ENCODE data around the gene MINDY4.

MINDY4 gene

DNA sequence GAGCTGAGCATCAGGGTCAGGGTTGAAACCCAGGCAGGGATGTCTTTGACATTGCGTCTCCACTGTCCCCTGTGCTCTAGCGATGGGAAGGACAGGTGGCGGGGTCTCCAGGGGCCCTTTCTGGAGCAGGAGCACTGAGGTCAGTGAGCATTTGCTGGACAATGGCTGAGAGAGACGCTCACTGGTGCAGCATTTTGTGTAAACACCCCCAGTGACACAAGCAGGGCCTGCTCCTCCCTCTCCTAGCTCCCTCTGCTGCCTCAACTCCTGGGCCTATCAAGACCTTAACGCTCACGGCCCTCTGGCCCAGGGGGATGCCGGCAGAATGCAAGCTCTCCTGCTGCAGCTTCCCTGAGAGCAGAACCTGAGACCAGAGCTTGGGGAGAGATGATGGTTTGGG, 36.7 kb upstream of the MINDY4 start:
- peaks cover 11% of the 10 kb centered on the region for H3K27me3 Mint-ChIP-seq
- ATAC-seq (ENCODE audit: low read depth) (no peak), DNase-seq (ENCODE audit: low spot score in 2 of 2) (no peak)
- no peak overlapping the region for H3K27ac Mint-ChIP-seq
- H3K4me3 Mint-ChIP-seq, result no peak overlapping the region
- H3K36me3 Mint-ChIP-seq, result no peaks in the 10 kb centered on the region
- no peaks in the 10 kb centered on the region for H3K9me3 Mint-ChIP-seq
- peaks cover 3% of the 10 kb centered on the region for H3K4me1 Mint-ChIP-seq

DNA sequence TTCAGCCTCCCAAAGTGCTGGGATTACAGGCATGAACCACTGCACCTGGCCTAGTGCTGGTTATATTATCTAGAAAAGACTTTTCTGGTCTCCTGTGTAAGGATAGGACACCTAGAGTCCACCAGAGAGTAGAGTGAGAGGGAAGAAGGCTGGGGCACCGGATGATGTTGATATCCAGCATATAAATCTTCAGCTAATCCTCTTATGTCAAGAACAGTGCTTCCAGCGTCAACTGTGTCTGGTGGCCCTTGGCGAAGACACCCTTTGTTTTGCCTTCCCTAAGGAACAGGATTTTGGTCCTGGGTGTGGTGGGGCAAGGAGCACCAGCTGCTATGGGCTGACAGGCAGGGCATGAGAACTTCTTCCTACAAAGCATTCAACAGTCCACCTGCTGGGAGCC, 35.6 kb upstream of the MINDY4 start:
- no peak overlapping the region for H3K4me3 Mint-ChIP-seq

DNA sequence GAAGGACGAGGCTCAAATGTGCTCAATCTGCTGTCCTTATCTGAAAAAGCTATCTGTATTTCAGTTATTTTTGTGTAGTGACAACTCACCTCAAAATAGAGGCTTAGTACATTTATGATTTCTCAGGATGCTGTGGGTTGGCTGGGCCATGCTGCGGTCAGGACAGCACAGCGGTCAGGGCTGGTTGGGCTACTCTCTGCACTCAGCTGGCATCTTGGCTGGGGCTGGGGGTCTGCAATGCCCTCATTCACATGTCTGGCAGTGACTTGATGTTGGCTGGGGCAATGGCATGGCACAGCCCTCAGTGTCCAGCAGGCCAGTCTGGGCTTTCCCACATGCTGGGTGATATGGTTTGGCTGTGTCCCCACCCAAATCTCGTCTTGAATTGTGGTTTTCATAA, 34.9 kb upstream of the MINDY4 start:
- Mint-ChIP-seq H3K36me3 (no peaks in the 10 kb centered on the region), H3K4me1 (peaks cover 5% of the 10 kb centered on the region), H3K9me3 (no peaks in the 10 kb centered on the region), H3K4me3 (no peak overlapping the region), H3K27ac (no peak overlapping the region), H3K27me3 (peaks cover 11% of the 10 kb centered on the region)
- no peak for DNase-seq (ENCODE audit: low spot score in 2 of 2)
- no peak for ATAC-seq (ENCODE audit: low read depth)

More for the DNA sequence above, 35.6 kb upstream of the MINDY4 start:
- Mint-ChIP-seq H3K9me3 (no peaks in the 10 kb centered on the region), H3K27me3 (peaks cover 11% of the 10 kb centered on the region), H3K4me1 (peaks cover 5% of the 10 kb centered on the region), H3K36me3 (no peaks in the 10 kb centered on the region), H3K27ac (no peak overlapping the region)
- no peak for ATAC-seq (ENCODE audit: low read depth)
- DNase-seq (ENCODE audit: low spot score in 2 of 2), result no peak

DNA sequence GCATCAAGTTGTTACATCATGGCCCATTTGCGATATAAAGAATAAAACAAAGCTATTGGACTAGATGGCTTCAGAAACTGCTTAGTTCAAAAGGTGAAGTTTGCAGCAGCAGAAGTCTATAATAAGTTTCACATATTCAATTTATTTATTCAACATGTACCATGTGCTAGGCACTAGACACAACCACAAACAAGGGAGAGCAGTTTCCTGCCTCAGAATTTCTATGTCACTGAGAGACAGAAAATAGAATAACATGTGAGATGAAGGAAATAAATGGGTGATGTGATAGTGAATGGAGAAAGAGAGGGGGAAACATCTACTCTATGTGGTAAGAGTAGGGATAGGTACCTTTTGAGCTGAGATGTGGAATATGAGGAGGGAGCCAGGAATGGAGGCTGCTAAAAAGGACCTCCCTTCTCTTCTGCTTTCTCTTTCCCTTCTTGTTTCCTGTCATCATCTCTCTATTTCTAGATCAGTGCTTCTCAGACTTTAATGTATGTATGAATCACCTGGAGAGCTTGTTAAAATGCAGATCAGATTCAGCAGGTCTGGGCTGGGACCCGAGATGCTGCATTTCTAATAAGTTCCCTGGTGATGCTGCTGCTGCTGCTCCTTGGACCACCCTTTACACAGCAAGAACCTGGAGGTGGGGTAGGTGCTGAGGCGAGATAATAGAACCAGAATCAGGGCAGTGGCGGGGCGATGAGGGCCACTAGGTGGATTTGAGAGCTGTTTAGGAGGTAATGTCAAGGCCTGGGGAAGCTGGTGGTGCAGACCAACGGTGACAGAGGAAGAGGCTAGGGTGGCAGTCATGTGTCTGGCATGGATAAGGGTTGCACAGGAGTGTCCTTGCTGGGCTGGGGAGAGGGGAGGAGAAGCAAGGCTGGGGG, 32.9 kb upstream of the MINDY4 start:
- no peak for DNase-seq (ENCODE audit: low spot score in 2 of 2)
- no peaks in the 10 kb centered on the region for H3K36me3 Mint-ChIP-seq
- H3K4me1 Mint-ChIP-seq, result peaks cover 5% of the 10 kb centered on the region
- no peaks in the 10 kb centered on the region for H3K9me3 Mint-ChIP-seq
- H3K4me3 Mint-ChIP-seq, result no peak overlapping the region
- ATAC-seq (ENCODE audit: low read depth), result no peak
- peaks cover 11% of the 10 kb centered on the region for H3K27me3 Mint-ChIP-seq
- no peak overlapping the region for H3K27ac Mint-ChIP-seq

DNA sequence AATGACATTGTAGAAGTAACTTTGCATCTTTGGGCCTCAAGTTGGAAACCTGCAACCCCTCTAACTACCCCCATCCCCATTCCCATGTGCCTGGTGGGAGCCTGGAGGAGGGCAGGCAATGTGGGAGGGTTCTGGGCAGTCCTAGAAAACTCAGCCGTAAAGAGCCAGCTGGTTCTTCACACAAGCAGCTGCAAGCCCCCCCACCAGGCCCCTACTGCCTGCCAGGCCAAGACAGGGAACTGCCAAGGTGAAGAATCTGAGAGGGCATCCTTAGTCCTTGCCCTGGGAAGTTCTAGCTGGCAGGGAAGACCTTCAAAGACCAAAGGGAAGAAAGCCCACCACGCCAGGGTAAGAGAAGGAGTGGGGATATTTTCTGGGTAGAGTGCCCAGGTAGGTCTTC, 31.5 kb upstream of the MINDY4 start:
- no peak for ATAC-seq (ENCODE audit: low read depth)
- no peaks in the 10 kb centered on the region for H3K36me3 Mint-ChIP-seq
- H3K4me1 Mint-ChIP-seq, result peaks cover 5% of the 10 kb centered on the region
- peaks cover 15% of the 10 kb centered on the region for H3K27me3 Mint-ChIP-seq
- DNase-seq (ENCODE audit: low spot score in 2 of 2), result no peak
- no peak overlapping the region for H3K4me3 Mint-ChIP-seq
- no peak overlapping the region for H3K27ac Mint-ChIP-seq
- H3K9me3 Mint-ChIP-seq, result no peaks in the 10 kb centered on the region

DNA sequence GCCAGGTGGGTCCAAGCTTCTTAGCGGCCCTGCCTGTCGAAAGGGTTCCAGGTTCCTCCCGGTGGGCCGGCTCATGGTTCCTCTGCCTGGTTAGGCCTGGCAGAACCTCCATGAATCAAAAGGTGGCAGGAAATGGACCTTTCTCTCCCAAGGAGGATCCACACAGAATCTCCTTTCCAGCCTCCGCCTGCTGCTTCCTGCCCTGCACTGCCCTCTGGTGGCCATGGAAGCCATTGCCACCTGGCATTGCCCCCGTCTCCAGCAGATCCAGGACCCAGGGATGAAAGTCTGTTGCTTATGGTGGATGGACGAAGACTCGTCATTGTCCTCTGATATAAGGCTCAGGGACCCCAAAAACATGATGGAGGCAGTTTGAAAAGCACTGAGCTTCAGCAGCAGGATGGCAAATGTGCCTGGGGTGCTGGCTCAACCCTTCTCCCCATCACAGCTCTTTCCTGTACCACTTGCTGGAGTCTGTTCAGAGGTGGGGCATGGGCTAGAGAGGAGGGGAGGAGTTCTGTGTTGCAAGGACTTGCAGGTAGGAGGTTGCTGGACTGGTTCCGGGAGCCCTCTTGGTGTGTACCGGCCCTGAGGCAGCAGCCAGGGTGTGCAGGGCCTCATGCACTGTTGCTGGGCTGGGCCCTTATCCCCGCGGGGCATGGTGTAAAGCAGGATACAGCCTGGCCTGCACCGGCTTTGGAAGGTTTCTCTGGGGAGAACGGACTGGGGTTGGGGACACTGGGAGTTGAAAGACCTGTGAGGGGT, 30.6 kb upstream of the MINDY4 start:
- Mint-ChIP-seq H3K27ac (no peak overlapping the region), H3K4me3 (no peak overlapping the region), H3K9me3 (no peaks in the 10 kb centered on the region), H3K36me3 (no peaks in the 10 kb centered on the region), H3K27me3 (peaks cover 11% of the 10 kb centered on the region), H3K4me1 (peaks cover 5% of the 10 kb centered on the region)
- DNase-seq (ENCODE audit: low spot score in 2 of 2), result peak; percentile 67 to 72
- ATAC-seq (ENCODE audit: low read depth), result peak; percentile 62

DNA sequence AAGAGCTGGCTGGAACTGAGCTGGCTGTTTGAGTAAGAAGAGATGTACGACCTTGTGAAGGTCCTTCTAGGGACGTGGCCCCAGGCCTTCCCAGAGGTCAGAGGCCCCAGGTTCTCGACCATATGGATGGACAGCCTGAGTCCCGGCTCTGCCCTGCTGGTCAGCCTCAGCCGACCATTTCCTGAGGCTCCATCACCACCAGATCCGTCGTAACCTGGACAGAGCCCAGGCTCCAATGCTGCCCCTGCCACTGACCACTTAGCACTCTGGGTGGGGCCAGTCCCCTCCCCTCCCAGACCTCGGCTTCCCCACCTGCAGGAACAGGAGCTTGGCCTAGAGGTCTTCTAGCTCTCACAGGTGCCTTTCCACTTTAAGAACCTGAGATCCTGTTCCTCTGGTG, 29.9 kb upstream of the MINDY4 start:
- H3K4me3 Mint-ChIP-seq, result no peak overlapping the region

DNA sequence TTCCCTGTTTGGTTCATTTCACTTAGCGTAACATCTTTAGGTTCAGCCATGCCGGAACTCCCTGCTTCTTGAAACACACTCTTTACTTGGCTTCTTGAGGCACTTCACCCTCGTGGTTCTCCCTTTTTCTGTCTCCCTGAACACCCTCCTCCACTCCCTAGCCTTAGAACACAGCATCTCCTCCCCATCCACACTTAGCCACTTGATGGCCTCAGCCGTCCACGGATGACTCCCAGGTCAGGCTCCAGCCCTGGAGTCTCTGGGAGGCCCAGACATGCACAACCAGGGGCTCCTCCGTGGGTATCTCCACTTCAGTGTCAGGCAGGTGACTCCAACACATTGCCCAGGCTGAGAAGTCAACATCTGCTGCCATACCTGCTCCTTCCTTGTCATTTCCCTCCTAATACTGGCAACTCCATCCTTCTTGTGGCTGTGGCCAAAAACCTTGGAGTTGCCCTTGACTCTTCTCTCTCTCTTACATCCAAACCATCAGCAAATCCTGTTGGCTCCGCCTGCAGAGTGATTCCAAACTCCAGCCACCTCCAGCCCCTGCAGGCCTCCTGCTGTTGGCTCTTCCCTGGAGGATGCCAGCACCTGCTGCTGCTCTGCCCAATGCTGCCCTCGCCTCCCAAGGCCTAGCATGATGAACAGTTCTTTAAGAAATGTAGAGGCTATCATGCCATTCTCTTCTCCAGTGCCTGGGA, 27.7 kb upstream of the MINDY4 start:
- Mint-ChIP-seq H3K27me3 (peaks cover 11% of the 10 kb centered on the region), H3K4me1 (peaks cover 2% of the 10 kb centered on the region), H3K27ac (no peak overlapping the region), H3K4me3 (no peak overlapping the region), H3K9me3 (no peaks in the 10 kb centered on the region), H3K36me3 (no peaks in the 10 kb centered on the region)
- ATAC-seq (ENCODE audit: low read depth), result no peak
- no peak for DNase-seq (ENCODE audit: low spot score in 2 of 2)

More for the DNA sequence above, 29.9 kb upstream of the MINDY4 start:
- no peak for ATAC-seq (ENCODE audit: low read depth)
- Mint-ChIP-seq H3K9me3 (no peaks in the 10 kb centered on the region), H3K4me1 (peaks cover 5% of the 10 kb centered on the region), H3K36me3 (no peaks in the 10 kb centered on the region), H3K27ac (no peak overlapping the region), H3K27me3 (peaks cover 11% of the 10 kb centered on the region)
- no peak for DNase-seq (ENCODE audit: low spot score in 2 of 2)

DNA sequence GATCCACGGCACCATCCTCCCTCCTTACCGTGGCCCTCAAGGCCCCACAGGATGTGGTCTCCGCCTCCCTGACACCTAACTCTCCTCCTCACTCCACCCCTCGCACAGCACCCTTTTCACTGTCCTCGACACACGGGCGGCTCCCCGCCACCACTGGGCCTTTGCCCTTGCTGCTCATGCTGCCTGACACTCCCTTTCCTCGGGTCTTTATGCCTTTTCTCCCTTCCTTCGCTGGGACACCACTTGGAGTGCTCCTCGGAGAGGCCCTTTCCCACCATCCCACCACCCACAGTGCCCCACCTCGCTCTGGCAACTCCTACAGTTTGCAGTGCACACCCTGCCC, 27.2 kb upstream of the MINDY4 start:
- peaks cover 11% of the 10 kb centered on the region for H3K27me3 Mint-ChIP-seq
- H3K27ac Mint-ChIP-seq, result no peak overlapping the region

DNA sequence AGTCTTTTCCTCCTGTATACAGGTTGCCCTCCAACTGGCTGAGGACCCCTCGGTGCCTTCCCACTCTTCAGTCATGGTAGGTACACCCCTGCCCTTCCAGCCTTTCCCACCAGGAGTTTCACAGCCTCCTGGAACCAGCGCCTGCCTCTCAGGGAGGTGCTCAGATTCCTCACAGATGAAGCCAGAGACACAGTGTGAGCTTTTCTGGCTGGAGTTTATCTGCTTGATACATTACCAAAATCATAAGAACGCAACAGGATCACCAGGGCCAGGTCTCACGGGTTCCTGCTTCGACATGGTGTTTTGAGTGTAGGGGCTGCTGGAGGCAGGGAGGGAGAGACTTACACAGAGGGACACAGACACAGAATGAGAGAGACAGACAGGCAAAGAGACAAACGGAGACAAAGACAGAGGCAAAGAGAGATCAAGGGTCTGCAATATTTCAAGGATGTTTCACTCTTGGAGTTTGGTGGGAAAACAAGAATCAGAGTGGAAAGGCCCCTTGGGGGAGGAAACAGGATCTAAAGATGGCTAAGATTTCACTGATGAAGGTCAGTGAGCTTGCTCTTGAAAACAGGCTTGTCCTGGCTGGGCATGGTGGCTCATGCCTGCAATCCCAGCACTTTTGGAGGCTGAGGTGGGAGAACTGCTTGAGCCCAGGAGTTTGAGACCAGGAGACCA, 25.8 kb upstream of the MINDY4 start:
- DNase-seq (ENCODE audit: low spot score in 2 of 2) (no peak), ATAC-seq (ENCODE audit: low read depth) (no peak)
- no peak overlapping the region for H3K27ac Mint-ChIP-seq
- H3K27me3 Mint-ChIP-seq, result peaks cover 11% of the 10 kb centered on the region
- H3K9me3 Mint-ChIP-seq, result no peaks in the 10 kb centered on the region
- H3K4me3 Mint-ChIP-seq, result no peak overlapping the region
- no peaks in the 10 kb centered on the region for H3K36me3 Mint-ChIP-seq
- H3K4me1 Mint-ChIP-seq, result peaks cover 2% of the 10 kb centered on the region

More for the DNA sequence above, 27.2 kb upstream of the MINDY4 start:
- peaks cover 2% of the 10 kb centered on the region for H3K4me1 Mint-ChIP-seq
- no peak overlapping the region for H3K4me3 Mint-ChIP-seq
- no peaks in the 10 kb centered on the region for H3K9me3 Mint-ChIP-seq
- no peaks in the 10 kb centered on the region for H3K36me3 Mint-ChIP-seq
- ATAC-seq (ENCODE audit: low read depth) (no peak), DNase-seq (ENCODE audit: low spot score in 2 of 2) (no peak)

DNA sequence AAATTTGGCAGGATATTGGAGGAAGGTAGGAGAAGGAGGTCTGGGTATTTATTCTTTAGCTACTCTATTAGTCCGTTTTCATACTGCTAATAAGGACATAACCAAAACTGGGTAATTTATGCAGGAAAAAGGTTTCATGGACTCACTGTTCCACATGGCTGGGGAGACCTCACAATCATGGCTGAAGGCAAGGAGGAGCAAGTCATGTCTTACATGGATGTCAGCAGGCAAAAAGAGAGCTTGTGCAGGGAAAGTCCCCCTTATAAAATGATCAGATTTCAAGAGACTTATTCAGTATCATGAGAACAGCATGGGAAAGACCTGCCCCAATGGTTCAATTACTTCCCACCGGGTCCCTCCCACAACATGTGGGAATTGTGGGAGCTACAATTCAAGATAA, 21.2 kb upstream of the MINDY4 start:
- no peaks in the 10 kb centered on the region for H3K4me1 Mint-ChIP-seq
- ATAC-seq (ENCODE audit: low read depth) (no peak), DNase-seq (ENCODE audit: low spot score in 2 of 2) (no peak)
- H3K36me3 Mint-ChIP-seq, result no peaks in the 10 kb centered on the region
- H3K4me3 Mint-ChIP-seq, result no peak overlapping the region
- peaks cover 9% of the 10 kb centered on the region for H3K27me3 Mint-ChIP-seq
- peaks cover 5% of the 10 kb centered on the region for H3K9me3 Mint-ChIP-seq
- H3K27ac Mint-ChIP-seq, result no peak overlapping the region

DNA sequence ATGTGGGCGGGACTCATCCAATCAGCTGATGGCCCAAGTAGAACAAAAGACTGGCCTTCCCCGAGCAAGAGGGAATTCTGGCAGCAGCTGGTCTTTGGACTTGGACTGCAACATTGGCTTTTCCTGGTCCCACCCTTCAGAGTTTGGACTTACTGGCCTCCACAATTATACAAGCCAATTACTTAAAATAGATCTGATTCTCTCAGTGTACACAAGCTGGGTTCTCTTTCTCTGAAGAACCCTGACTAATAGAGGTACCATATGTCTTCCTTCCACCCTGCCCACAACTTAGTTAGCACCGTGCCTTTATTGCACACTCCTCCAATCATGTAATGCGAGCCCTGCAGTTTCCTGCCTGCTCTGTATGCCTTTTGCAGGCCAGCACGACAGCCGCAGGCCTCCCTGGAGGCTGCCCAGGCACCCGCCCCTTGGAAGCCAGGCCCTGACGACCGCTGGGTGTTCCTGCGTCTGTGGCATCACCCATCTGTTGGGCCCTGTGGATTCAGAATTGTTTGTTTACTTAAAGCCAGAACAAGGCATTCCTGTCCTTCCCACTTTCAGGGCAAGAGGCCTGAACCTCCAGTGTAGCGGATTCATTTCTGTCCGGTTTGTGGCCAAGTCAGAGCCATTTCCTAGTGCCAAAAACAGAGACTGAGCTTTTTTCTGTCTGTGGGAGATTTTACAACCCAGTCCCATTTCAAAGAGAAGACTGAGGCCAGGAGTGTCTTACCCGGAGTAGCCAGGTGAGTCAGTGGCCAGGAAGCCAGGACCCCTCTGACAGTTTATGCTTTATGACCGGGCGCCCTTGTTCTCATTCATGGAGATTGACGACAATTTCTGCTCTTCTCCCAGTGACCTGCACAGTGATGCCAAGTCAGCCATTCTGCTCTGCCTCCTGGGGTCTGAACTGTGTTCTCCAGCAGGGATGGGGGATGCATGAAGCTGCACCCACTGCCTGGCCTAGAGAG, 20.2 kb upstream of the MINDY4 start:
- H3K4me3 Mint-ChIP-seq, result no peak overlapping the region
- peaks cover 7% of the 10 kb centered on the region for H3K27me3 Mint-ChIP-seq
- peaks cover 5% of the 10 kb centered on the region for H3K9me3 Mint-ChIP-seq
- DNase-seq (ENCODE audit: low spot score in 2 of 2) (no peak), ATAC-seq (ENCODE audit: low read depth) (no peak)
- no peaks in the 10 kb centered on the region for H3K36me3 Mint-ChIP-seq
- no peak overlapping the region for H3K27ac Mint-ChIP-seq
- H3K4me1 Mint-ChIP-seq, result no peaks in the 10 kb centered on the region
